Lower leg skin (tissue), 3 donors: ENCODE measurements around the gene SLCO2B1.

Experiments
- POLR2A ChIP-seq, 2 donors: fragments of 450-650 bp; IDR thresholded peaks; one replicate each; pipeline ENCODE4 v1.6.1; 2016 to 2017; ENCODE audit warnings: antibody characterized with exemption in 2 of 2, mild to moderate bottlenecking in 1 of 2, moderate library complexity in 1 of 2
- TF ChIP-seq, protein P1 (sequence below), 3 donors: fragments of 450-650 bp; IDR thresholded peaks; one replicate each; pipeline ENCODE4 v1.5.1; 2016; ENCODE audit warnings: antibody characterized with exemption in 3 of 3, mild to moderate bottlenecking in 3 of 3, moderate library complexity in 2 of 3

DNA sequence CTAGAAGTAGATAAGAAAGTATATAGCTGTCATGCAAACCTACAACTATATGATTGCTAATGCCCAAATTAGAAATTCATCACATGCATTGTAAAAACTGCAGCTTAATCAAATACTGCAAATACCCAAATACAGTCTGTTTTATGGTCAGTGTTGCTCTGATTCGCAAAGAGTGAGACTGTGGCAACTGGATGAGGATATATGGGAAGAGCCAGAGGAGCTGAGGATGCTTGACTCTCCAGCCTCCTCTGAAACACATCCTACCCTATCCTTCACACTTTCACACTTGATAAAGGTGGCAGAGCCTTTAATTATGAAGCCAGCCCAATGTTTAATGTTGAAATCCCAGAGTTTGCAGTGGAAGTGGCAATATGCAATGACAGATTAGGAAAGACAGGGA lies 32.3 kb upstream of the SLCO2B1 start:
- TF ChIP-seq, protein P1, sequence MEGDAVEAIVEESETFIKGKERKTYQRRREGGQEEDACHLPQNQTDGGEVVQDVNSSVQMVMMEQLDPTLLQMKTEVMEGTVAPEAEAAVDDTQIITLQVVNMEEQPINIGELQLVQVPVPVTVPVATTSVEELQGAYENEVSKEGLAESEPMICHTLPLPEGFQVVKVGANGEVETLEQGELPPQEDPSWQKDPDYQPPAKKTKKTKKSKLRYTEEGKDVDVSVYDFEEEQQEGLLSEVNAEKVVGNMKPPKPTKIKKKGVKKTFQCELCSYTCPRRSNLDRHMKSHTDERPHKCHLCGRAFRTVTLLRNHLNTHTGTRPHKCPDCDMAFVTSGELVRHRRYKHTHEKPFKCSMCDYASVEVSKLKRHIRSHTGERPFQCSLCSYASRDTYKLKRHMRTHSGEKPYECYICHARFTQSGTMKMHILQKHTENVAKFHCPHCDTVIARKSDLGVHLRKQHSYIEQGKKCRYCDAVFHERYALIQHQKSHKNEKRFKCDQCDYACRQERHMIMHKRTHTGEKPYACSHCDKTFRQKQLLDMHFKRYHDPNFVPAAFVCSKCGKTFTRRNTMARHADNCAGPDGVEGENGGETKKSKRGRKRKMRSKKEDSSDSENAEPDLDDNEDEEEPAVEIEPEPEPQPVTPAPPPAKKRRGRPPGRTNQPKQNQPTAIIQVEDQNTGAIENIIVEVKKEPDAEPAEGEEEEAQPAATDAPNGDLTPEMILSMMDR (IDR thresholded peaks at IDR 0.05), result no peak
- no peak for TF ChIP-seq POLR2A (IDR thresholded peaks at IDR 0.05)
